GM19099 (cell line): ENCODE results near the gene ACACB.

ENCODE experiments used
- POLR2A ChIP-seq: IDR thresholded peaks from 3 replicates; pipeline ENCODE4 v1.6.1; 2011; ENCODE audit warnings: low read depth; ENCODE audit not compliant: insufficient read length; ENCODE audit errors: extremely low read depth

Gene ACACB

GRCh38 chr12:109277899-109278762, 161.7 kb downstream of the ACACB start:
- TF ChIP-seq POLR2A, result no peak

GRCh38 chr12:109278912-109279311, 162.5 kb downstream of the ACACB start:
- no peak for TF ChIP-seq POLR2A

- TF ChIP-seq POLR2A, result no peak
These were observed 163.1 kb downstream of the ACACB start for GRCh38 chr12:109279525-109279924.

GRCh38 chr12:109281452-109281851, 165.1 kb downstream of the ACACB start:
- no peak for TF ChIP-seq POLR2A

GRCh38 chr12:109284392-109284791, 168.0 kb downstream of the ACACB start:
- no peak for TF ChIP-seq POLR2A

GRCh38 chr12:109286252-109286651, 169.9 kb downstream of the ACACB start:
- TF ChIP-seq POLR2A, result no peak

- TF ChIP-seq POLR2A, result no peak
These were observed 170.3 kb downstream of the ACACB start for GRCh38 chr12:109286652-109287051.

- TF ChIP-seq POLR2A, result no peak
These were observed 170.8 kb downstream of the ACACB start for GRCh38 chr12:109287181-109287580.

- no peak for TF ChIP-seq POLR2A
These were observed 171.6 kb downstream of the ACACB start for GRCh38 chr12:109287811-109288469.

- no peak for TF ChIP-seq POLR2A
These were observed 172.2 kb downstream of the ACACB start for GRCh38 chr12:109288571-109288970.

- no peak for TF ChIP-seq POLR2A
These were observed 172.6 kb downstream of the ACACB start for GRCh38 chr12:109289004-109289403.

GRCh38 chr12:109289551-109289950, 173.2 kb downstream of the ACACB start:
- TF ChIP-seq POLR2A, result no peak

GRCh38 chr12:109290061-109290460, 173.7 kb downstream of the ACACB start:
- no peak for TF ChIP-seq POLR2A

GRCh38 chr12:109291117-109291516, 174.7 kb downstream of the ACACB start:
- TF ChIP-seq POLR2A, result no peak

GRCh38 chr12:109291521-109292341, 175.3 kb downstream of the ACACB start:
- no peak for TF ChIP-seq POLR2A
